Duodenal mucosa (tissue), 2 donors: ENCODE results near the gene COL23A1.

Experiments used
- H3K27ac ChIP-seq: one replicate; pipeline ENCODE4 v1.7.0; 2013; ENCODE audit warnings: low read depth, low read length
- H3K27me3 ChIP-seq, 2 donors: one replicate each; pipeline ENCODE4 v1.7.0; 2013; ENCODE audit warnings: low read length in 2 of 2, control low read depth in 1 of 2; ENCODE audit not compliant: insufficient read depth in 2 of 2, control insufficient read depth in 1 of 2
- H3K36me3 ChIP-seq, 2 donors: one replicate each; pipeline ENCODE4 v1.7.0; 2013; ENCODE audit warnings: low read length in 2 of 2, control low read depth in 1 of 2; ENCODE audit not compliant: insufficient read depth in 2 of 2, control insufficient read depth in 1 of 2
- H3K4me1 ChIP-seq, 2 donors: one replicate each; pipeline ENCODE4 v1.7.0; 2013; ENCODE audit warnings: low read length in 2 of 2, control low read depth in 1 of 2; ENCODE audit not compliant: insufficient read depth in 2 of 2, control insufficient read depth in 1 of 2
- H3K4me3 ChIP-seq, 2 donors: one replicate each; pipeline ENCODE4 v1.7.0; 2013; ENCODE audit warnings: low read length in 2 of 2, low read depth in 1 of 2
- H3K9ac ChIP-seq, 2 donors: one replicate each; pipeline ENCODE4 v1.7.0; 2013; ENCODE audit warnings: low read length in 2 of 2, low read depth in 1 of 2
- H3K9me3 ChIP-seq, 2 donors: one replicate each; pipeline ENCODE4 v1.7.0; 2013; ENCODE audit warnings: low read length in 2 of 2, control low read depth in 1 of 2; ENCODE audit not compliant: control insufficient read depth in 1 of 2

COL23A1 gene

GRCh38 chr5:178431782-178432165 lies 158.4 kb downstream of the COL23A1 start:
- H3K4me3 ChIP-seq: no peak overlapping the region
- no peaks in the 10 kb centered on the region for H3K27me3 ChIP-seq
- H3K9me3 ChIP-seq: no peaks in the 10 kb centered on the region
- H3K9ac ChIP-seq: no peak overlapping the region
- H3K36me3 ChIP-seq: no peaks in the 10 kb centered on the region
- no peak overlapping the region for H3K27ac ChIP-seq
- H3K4me1 ChIP-seq: no peaks in the 10 kb centered on the region

GRCh38 chr5:178431063-178431781 lies 159.0 kb downstream of the COL23A1 start:
- Histone ChIP-seq H3K27me3 (no peaks in the 10 kb centered on the region), H3K36me3 (no peaks in the 10 kb centered on the region), H3K9me3 (no peaks in the 10 kb centered on the region), H3K4me1 (no peaks in the 10 kb centered on the region), H3K27ac (no peak overlapping the region), H3K9ac (no peak overlapping the region), H3K4me3 (no peak overlapping the region)

- no peaks in the 10 kb centered on the region for H3K36me3 ChIP-seq
- no peak overlapping the region for H3K27ac ChIP-seq
- H3K9ac ChIP-seq: no peak overlapping the region
- H3K4me3 ChIP-seq: no peak overlapping the region
- H3K27me3 ChIP-seq: no peaks in the 10 kb centered on the region
- H3K9me3 ChIP-seq: no peaks in the 10 kb centered on the region
- H3K4me1 ChIP-seq: no peaks in the 10 kb centered on the region
Measured at GRCh38 chr5:178430186-178431062, 159.8 kb downstream of the COL23A1 start.

GRCh38 chr5:178429491-178430185 lies 160.6 kb downstream of the COL23A1 start:
- H3K4me3 ChIP-seq: no peak overlapping the region
- H3K27ac ChIP-seq: no peak overlapping the region
- H3K9me3 ChIP-seq: no peaks in the 10 kb centered on the region
- H3K27me3 ChIP-seq: no peaks in the 10 kb centered on the region
- H3K4me1 ChIP-seq: no peaks in the 10 kb centered on the region
- H3K36me3 ChIP-seq: no peaks in the 10 kb centered on the region
- no peak overlapping the region for H3K9ac ChIP-seq

- H3K9me3 ChIP-seq: no peaks in the 10 kb centered on the region
- no peak overlapping the region for H3K4me3 ChIP-seq
- no peaks in the 10 kb centered on the region for H3K27me3 ChIP-seq
- no peak overlapping the region for H3K27ac ChIP-seq
- H3K9ac ChIP-seq: no peak overlapping the region
- H3K36me3 ChIP-seq: no peaks in the 10 kb centered on the region
- no peaks in the 10 kb centered on the region for H3K4me1 ChIP-seq
Measured at GRCh38 chr5:178429156-178429468, 161.1 kb downstream of the COL23A1 start.

GRCh38 chr5:178428341-178429155 lies 161.6 kb downstream of the COL23A1 start:
- H3K4me3 ChIP-seq: no peak overlapping the region
- no peak overlapping the region for H3K9ac ChIP-seq
- H3K9me3 ChIP-seq: no peaks in the 10 kb centered on the region
- no peaks in the 10 kb centered on the region for H3K27me3 ChIP-seq
- H3K27ac ChIP-seq: no peak overlapping the region
- no peaks in the 10 kb centered on the region for H3K36me3 ChIP-seq
- no peaks in the 10 kb centered on the region for H3K4me1 ChIP-seq

- H3K27ac ChIP-seq: no peak overlapping the region
- no peak overlapping the region for H3K4me3 ChIP-seq
Measured at GRCh38 chr5:178427576-178428197, 162.5 kb downstream of the COL23A1 start.

GRCh38 chr5:178426326-178427130 lies 163.7 kb downstream of the COL23A1 start:
- Histone ChIP-seq H3K9me3 (no peaks in the 10 kb centered on the region), H3K9ac (no peak overlapping the region), H3K4me1 (no peaks in the 10 kb centered on the region), H3K4me3 (no peak overlapping the region), H3K27ac (no peak overlapping the region), H3K27me3 (no peaks in the 10 kb centered on the region), H3K36me3 (no peaks in the 10 kb centered on the region)

More at GRCh38 chr5:178427576-178428197, 162.5 kb downstream of the COL23A1 start:
- Histone ChIP-seq H3K9me3 (no peaks in the 10 kb centered on the region), H3K4me1 (no peaks in the 10 kb centered on the region), H3K27me3 (no peaks in the 10 kb centered on the region), H3K36me3 (no peaks in the 10 kb centered on the region), H3K9ac (no peak overlapping the region)

GRCh38 chr5:178425621-178426068 lies 164.5 kb downstream of the COL23A1 start:
- no peaks in the 10 kb centered on the region for H3K4me1 ChIP-seq
- no peaks in the 10 kb centered on the region for H3K27me3 ChIP-seq
- H3K27ac ChIP-seq: no peak overlapping the region
- no peak overlapping the region for H3K9ac ChIP-seq
- no peak overlapping the region for H3K4me3 ChIP-seq
- H3K36me3 ChIP-seq: no peaks in the 10 kb centered on the region
- H3K9me3 ChIP-seq: no peaks in the 10 kb centered on the region
